H9 (cell line): ENCODE results near the gene FGF12. TPM values are rescaled to one million over a fixed set of nuclear protein-coding genes. Genes with fewer than 3 reads are reported as not detected.

Source experiments
- DNase-seq: peaks from one replicate; pipeline ENCODE4 v3.0.0-alpha.2; 2017
- H2AFZ ChIP-seq: one replicate; pipeline ENCODE4 v1.6.1; 2013; ENCODE audit warnings: mild to moderate bottlenecking, low read length, control low read depth, moderate library complexity
- H2AK5ac ChIP-seq: 2 replicates; pipeline ENCODE4 v1.6.1; 2013; ENCODE audit warnings: low read length, control low read depth, mixed read lengths; ENCODE audit not compliant: insufficient read length
- H2BK120ac ChIP-seq: one replicate; pipeline ENCODE4 v1.6.1; 2013; ENCODE audit warnings: low read depth, mild to moderate bottlenecking, low read length, control low read depth, inconsistent platforms; ENCODE audit not compliant: poor library complexity, severe bottlenecking
- H2BK12ac ChIP-seq: 2 replicates; pipeline ENCODE4 v1.6.1; 2013; ENCODE audit warnings: low read length, control low read depth, mixed read lengths, low read depth; ENCODE audit not compliant: insufficient read length
- H2BK15ac ChIP-seq: 2 replicates; pipeline ENCODE4 v1.6.1; 2013; ENCODE audit warnings: low read depth, low read length, control low read depth
- H2BK20ac ChIP-seq: one replicate; pipeline ENCODE4 v1.6.1; 2013; ENCODE audit warnings: low read depth, mild to moderate bottlenecking, low read length, control low read depth, inconsistent platforms; ENCODE audit not compliant: poor library complexity, severe bottlenecking
- H2BK5ac ChIP-seq: 2 replicates; pipeline ENCODE4 v1.6.1; 2013; ENCODE audit warnings: low read length, control low read depth, mixed read lengths; ENCODE audit not compliant: insufficient read length
- H3K14ac ChIP-seq: 2 replicates; pipeline ENCODE4 v1.6.1; 2013; ENCODE audit warnings: low read length, control low read depth; ENCODE audit not compliant: insufficient read depth
- H3K18ac ChIP-seq: 2 replicates; pipeline ENCODE4 v1.6.1; 2013; ENCODE audit warnings: low read depth, mild to moderate bottlenecking, mixed read lengths, low read length, control low read depth; ENCODE audit not compliant: insufficient read length
- H3K23ac ChIP-seq: 2 replicates; pipeline ENCODE4 v1.6.1; 2013; ENCODE audit warnings: low read length, control low read depth, mixed read lengths, low read depth; ENCODE audit not compliant: insufficient read length
- H3K23me2 ChIP-seq: 2 replicates; pipeline ENCODE4 v1.6.1; 2013; ENCODE audit warnings: low read depth, mild to moderate bottlenecking, mixed read lengths, low read length, control low read depth; ENCODE audit not compliant: insufficient read length, poor library complexity, severe bottlenecking
- H3K27ac ChIP-seq: 2 replicates; pipeline ENCODE4 v1.5.1; 2013; ENCODE audit warnings: low read length, control low read depth, mixed read lengths, low read depth; ENCODE audit not compliant: insufficient read length
- H3K27me3 ChIP-seq: 2 replicates; pipeline ENCODE4 v1.6.1; 2013; ENCODE audit warnings: low read length, control low read depth, inconsistent platforms; ENCODE audit not compliant: insufficient read depth
- H3K4ac ChIP-seq: 2 replicates; pipeline ENCODE4 v1.6.1; 2013; ENCODE audit warnings: low read depth, mild to moderate bottlenecking, control low read depth, inconsistent platforms, low read length, moderate library complexity
- H3K4me1 ChIP-seq: 2 replicates; pipeline ENCODE4 v1.6.1; 2013; ENCODE audit warnings: low read length, control low read depth, inconsistent platforms; ENCODE audit not compliant: insufficient read depth
- H3K4me2 ChIP-seq: 2 replicates; pipeline ENCODE4 v1.6.1; 2013; ENCODE audit warnings: low read length, control low read depth, mixed read lengths; ENCODE audit not compliant: insufficient read length, insufficient read depth
- H3K56ac ChIP-seq: 2 replicates; pipeline ENCODE4 v1.6.1; 2013; ENCODE audit warnings: low read depth, mild to moderate bottlenecking, mixed read lengths, low read length, control low read depth; ENCODE audit not compliant: insufficient read length
- H3K79me1 ChIP-seq: 2 replicates; pipeline ENCODE4 v1.6.1; 2013; ENCODE audit warnings: low read depth, mild to moderate bottlenecking, moderate library complexity, low read length, control low read depth, inconsistent platforms; ENCODE audit not compliant: insufficient read depth, poor library complexity, severe bottlenecking
- H3K79me2 ChIP-seq: 2 replicates; pipeline ENCODE4 v1.6.1; 2013; ENCODE audit warnings: low read length, control low read depth, inconsistent platforms; ENCODE audit not compliant: insufficient read depth
- H3K9ac ChIP-seq: 2 replicates; pipeline ENCODE4 v1.6.1; 2013; ENCODE audit warnings: low read length, control low read depth, mixed read lengths; ENCODE audit not compliant: insufficient read length; ENCODE audit errors: extremely low read depth
- H3K9me3 ChIP-seq: one replicate; pipeline ENCODE4 v1.6.1; 2013; ENCODE audit warnings: low read depth, low read length, inconsistent platforms; ENCODE audit not compliant: control insufficient read depth
- H3T11ph ChIP-seq: one replicate; pipeline ENCODE4 v1.6.1; 2013; ENCODE audit warnings: mild to moderate bottlenecking, low read length, control low read depth, inconsistent platforms
- H4K20me1 ChIP-seq: one replicate; pipeline ENCODE4 v1.6.1; 2013; ENCODE audit not compliant: control insufficient read depth, insufficient read length, insufficient read depth
- H4K5ac ChIP-seq: 2 replicates; pipeline ENCODE4 v1.6.1; 2013; ENCODE audit warnings: low read depth, mild to moderate bottlenecking, mixed read lengths, low read length, control low read depth; ENCODE audit not compliant: insufficient read length
- H4K8ac ChIP-seq: replicated peaks from 2 replicates; pipeline ENCODE4 v1.6.1; 2013; ENCODE audit warnings: low read length, control low read depth, mixed read lengths, low read depth; ENCODE audit not compliant: insufficient read length
- H4K91ac ChIP-seq: 2 replicates; pipeline ENCODE4 v1.6.1; 2013; ENCODE audit warnings: low read depth, mild to moderate bottlenecking, moderate library complexity, mixed read lengths, low read length, control low read depth; ENCODE audit not compliant: insufficient read length
- H3K27ac Mint-ChIP-seq, 3 experiments: 2 replicates in 2 of 3; 3 replicates in 1 of 3; pipeline ENCODE4 v1.8.0; 2020 to 2021; ENCODE audit warnings: mixed read lengths in 3 of 3, mild to moderate bottlenecking in 1 of 3, moderate library complexity in 1 of 3
- H3K27me3 Mint-ChIP-seq: 2 replicates; pipeline ENCODE4 v1.8.0; 2021; ENCODE audit warnings: low read depth, mild to moderate bottlenecking, moderate library complexity, mixed read lengths
- H3K36me3 Mint-ChIP-seq, 3 experiments: 2 replicates in 2 of 3; 3 replicates in 1 of 3; pipeline ENCODE4 v1.8.0; 2020 to 2021; ENCODE audit warnings: low read depth in 3 of 3, mixed read lengths in 3 of 3; ENCODE audit not compliant: insufficient read depth in 1 of 3
- H3K4me1 Mint-ChIP-seq, 2 experiments: 2 replicates each; pipeline ENCODE4 v1.8.0; 2020; ENCODE audit warnings: mixed read lengths in 2 of 2
- H3K4me3 Mint-ChIP-seq, 2 experiments: 2 replicates in 1 of 2; 3 replicates in 1 of 2; pipeline ENCODE4 v1.8.0; 2020 to 2021; ENCODE audit warnings: mild to moderate bottlenecking in 2 of 2, mixed read lengths in 2 of 2, moderate library complexity in 1 of 2
- H3K9me3 Mint-ChIP-seq, 2 experiments: 2 replicates in 1 of 2; 3 replicates in 1 of 2; pipeline ENCODE4 v1.8.0; 2020; ENCODE audit warnings: mild to moderate bottlenecking in 2 of 2, mixed read lengths in 2 of 2, moderate library complexity in 1 of 2
- CTCF ChIP-seq: fragments of 200-600 bp; sonication (generic); conservative IDR thresholded peaks from 3 replicates; pipeline ENCODE4 v1.8.0; 2021; ENCODE audit warnings: antibody characterized with exemption, mild to moderate bottlenecking
- WGBS: extraction: QIAGEN DNeasy Blood & Tissue Kit; methylation state at CpG from one replicate; pipeline ENCODE4 v1.1.7; 2013; ENCODE audit warnings: missing lambda C conversion rate, low lambda C conversion rate, mixed read lengths; ENCODE audit not compliant: insufficient read length; ENCODE audit errors: extremely low coverage; 5-methylcytosine and 5-hydroxymethylcytosine counted together
- total RNA-seq: library from RNA; stranded (reverse); gene quantifications from 2 replicates; pipeline ENCODE4 v1.2.1, GENCODE V29; 2021

The FGF12 gene
- total RNA-seq, 1 experiment from 2014 or later: 5.6 TPM

DNA sequence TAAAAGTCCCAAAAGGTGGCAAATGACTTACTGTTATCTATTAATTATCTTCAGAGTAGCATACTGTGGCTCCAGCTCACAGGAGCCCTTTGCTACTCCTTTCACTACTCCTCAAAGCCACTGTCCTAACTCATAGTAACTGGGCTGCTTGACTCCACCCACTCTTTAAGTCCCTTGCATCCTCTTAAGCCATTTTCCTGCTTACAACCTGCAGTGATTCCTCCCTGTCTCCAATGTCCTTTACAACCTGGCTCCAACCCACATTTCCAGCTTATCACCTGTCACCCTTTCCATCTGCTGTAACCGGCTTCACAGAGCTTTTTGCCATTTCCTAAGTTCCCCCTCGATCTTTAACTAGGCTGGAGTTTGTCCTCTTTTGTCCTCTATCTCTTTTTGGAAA is 388.1 kb downstream of the FGF12 start:
- Histone ChIP-seq H4K8ac (no peak overlapping the region), H3K4me2 (no peak overlapping the region), H2BK20ac (no peak overlapping the region), H3K79me2 (no peaks in the 10 kb centered on the region), H3K56ac (no peak overlapping the region), H3K9me3 (no peaks in the 10 kb centered on the region), H2AK5ac (no peak overlapping the region), H2BK12ac (no peak overlapping the region), H3K23ac (no peak overlapping the region), H4K20me1 (no peaks in the 10 kb centered on the region), H4K5ac (no peak overlapping the region), H3K79me1 (no peaks in the 10 kb centered on the region), H2AFZ (no peak overlapping the region), H3K9ac (no peak overlapping the region), H3K4me1 (no peaks in the 10 kb centered on the region), H2BK5ac (no peak overlapping the region), H3K4ac (no peak overlapping the region), H4K91ac (no peak overlapping the region), H3T11ph (no peak overlapping the region), H3K23me2 (no peaks in the 10 kb centered on the region), H3K14ac (no peak overlapping the region), H3K27ac (no peak overlapping the region), H2BK15ac (no peak overlapping the region), H3K18ac (no peak overlapping the region), H2BK120ac (no peak overlapping the region), H3K27me3 (no peaks in the 10 kb centered on the region)
- Mint-ChIP-seq H3K36me3 (0 out of 7 replicates have a peak, but pooled peaks cover 0 to 1% (median 0%) of the 10 kb centered on the region in 3 experiments), H3K27me3 (no peaks in the 10 kb centered on the region), H3K4me3 (no peak overlapping the region), H3K27ac (peak overlapping the region in 1 of 3 experiments; percentile 72; a peak in 1 of 7 replicates), H3K9me3 (no peaks in the 10 kb centered on the region), H3K4me1 (peaks cover 7 to 13% of the 10 kb centered on the region in 2 experiments)
- no CpG with 5 or more reads among the region's 2 CpGs for WGBS
- DNase-seq: peak; percentile 36
- no peak for TF ChIP-seq CTCF
